SK-N-SH treated with all-trans-retinoic acid at 6 μM for 48 hours (cell line): ENCODE data around the gene WNK2.

ENCODE experiments used
- ATAC-seq: fragments of 200-7000 bp; cut with Tn5 transposase; 3 replicates; pipeline ENCODE4 v1.9.1; 2020; ENCODE audit warnings: mild to moderate bottlenecking, moderate library complexity
- ARNTL ChIP-seq: fragments of 450-650 bp; formaldehyde crosslinking; IDR thresholded peaks from 2 replicates; pipeline ENCODE4 v1.5.0; 2020; ENCODE audit warnings: low read depth, mild to moderate bottlenecking, moderate library complexity, borderline replicate concordance
- BACH2 ChIP-seq: fragments of 250-450 bp; sonication (Bioruptor Pico); IDR thresholded peaks from 2 replicates; pipeline ENCODE4 v1.9.0; 2021; ENCODE audit warnings: mild to moderate bottlenecking, borderline replicate concordance
- CSDC2 ChIP-seq: fragments of 250-450 bp; sonication (Bioruptor Pico); IDR thresholded peaks from 2 replicates; pipeline ENCODE4 v1.5.0; 2020; ENCODE audit warnings: mild to moderate bottlenecking, moderate library complexity
- ESRRG ChIP-seq: fragments of 250-450 bp; sonication (Bioruptor Pico); IDR thresholded peaks from 2 replicates; pipeline ENCODE4 v1.6.1; 2021; ENCODE audit warnings: mild to moderate bottlenecking
- GLIS3 ChIP-seq: fragments of 250-450 bp; sonication (Bioruptor Pico); IDR thresholded peaks from 2 replicates; pipeline ENCODE4 v1.5.0; 2020; ENCODE audit warnings: mild to moderate bottlenecking, moderate library complexity
- ISL1 ChIP-seq: fragments of 250-450 bp; sonication (Bioruptor Pico); IDR thresholded peaks from 2 replicates; pipeline ENCODE4 v2.1.2; 2022; ENCODE audit warnings: mild to moderate bottlenecking, moderate library complexity
- OSR1 ChIP-seq: fragments of 250-450 bp; sonication (Bioruptor Pico); IDR thresholded peaks from 2 replicates; pipeline ENCODE4 v1.8.0; 2022; ENCODE audit warnings: moderate library complexity, mild to moderate bottlenecking, inconsistent platforms
- PPARA ChIP-seq: fragments of 250-450 bp; sonication (Bioruptor Pico); IDR thresholded peaks from 2 replicates; pipeline ENCODE4 v1.5.0; 2020; ENCODE audit warnings: mild to moderate bottlenecking, borderline replicate concordance
- RARB ChIP-seq: fragments of 250-450 bp; sonication (Bioruptor Pico); IDR thresholded peaks from 2 replicates; pipeline ENCODE4 v1.8.0; 2021; ENCODE audit warnings: mild to moderate bottlenecking, moderate library complexity
- SNAI2 ChIP-seq: fragments of 250-450 bp; sonication (Bioruptor Pico); IDR thresholded peaks from 2 replicates; pipeline ENCODE4 v1.5.0; 2020; ENCODE audit warnings: mild to moderate bottlenecking, moderate library complexity
- TOX ChIP-seq: fragments of 250-450 bp; sonication (Bioruptor Pico); IDR thresholded peaks from 2 replicates; pipeline ENCODE4 v1.8.0; 2021; ENCODE audit warnings: mild to moderate bottlenecking, moderate library complexity, borderline replicate concordance
- ZC3H10 ChIP-seq: fragments of 250-450 bp; sonication (Bioruptor Pico); IDR thresholded peaks from 2 replicates; pipeline ENCODE4 v1.5.1; 2021; ENCODE audit warnings: mild to moderate bottlenecking, moderate library complexity
- ZFP3 ChIP-seq: fragments of 250-450 bp; sonication (Bioruptor Pico); IDR thresholded peaks from 2 replicates; pipeline ENCODE4 v1.5.0; 2020; ENCODE audit warnings: mild to moderate bottlenecking, moderate library complexity
- ZFP30 ChIP-seq: fragments of 450-650 bp; formaldehyde crosslinking; IDR thresholded peaks from 2 replicates; pipeline ENCODE4 v1.5.0; 2022; ENCODE audit warnings: mild to moderate bottlenecking, moderate library complexity
- ZNF565 ChIP-seq: fragments of 450-650 bp; formaldehyde crosslinking; conservative IDR thresholded peaks from 2 replicates; pipeline ENCODE4 v1.5.0; 2020; ENCODE audit warnings: low read depth, mild to moderate bottlenecking, moderate library complexity
- ZNF70 ChIP-seq: fragments of 450-650 bp; formaldehyde crosslinking; IDR thresholded peaks from 2 replicates; pipeline ENCODE4 v1.5.0; 2020; ENCODE audit warnings: mild to moderate bottlenecking, moderate library complexity
- ZNF8 ChIP-seq: fragments of 450-650 bp; formaldehyde crosslinking; IDR thresholded peaks from 2 replicates; pipeline ENCODE4 v1.5.0; 2020; ENCODE audit warnings: mild to moderate bottlenecking, moderate library complexity
- TF ChIP-seq, protein P1 (sequence below): fragments of 250-450 bp; sonication (Bioruptor Pico); IDR thresholded peaks from 2 replicates; pipeline ENCODE4 v1.8.0; 2021; ENCODE audit warnings: low read depth, mild to moderate bottlenecking, moderate library complexity, borderline replicate concordance
- TF ChIP-seq, protein P2 (sequence below): fragments of 250-450 bp; sonication (Bioruptor Pico); IDR thresholded peaks from 2 replicates; pipeline ENCODE4 v1.5.1; 2020; ENCODE audit warnings: low read depth, mild to moderate bottlenecking, moderate library complexity
- TF ChIP-seq, protein P3 (sequence below): fragments of 250-450 bp; sonication (Bioruptor Pico); IDR thresholded peaks from 2 replicates; pipeline ENCODE4 v1.5.0; 2020; ENCODE audit warnings: mild to moderate bottlenecking, moderate library complexity
- TF ChIP-seq, protein P4 (sequence below): fragments of 250-450 bp; sonication (Bioruptor Pico); IDR thresholded peaks from 2 replicates; pipeline ENCODE4 v1.8.0; 2020; ENCODE audit warnings: mild to moderate bottlenecking, moderate library complexity, borderline replicate concordance

WNK2 gene

DNA sequence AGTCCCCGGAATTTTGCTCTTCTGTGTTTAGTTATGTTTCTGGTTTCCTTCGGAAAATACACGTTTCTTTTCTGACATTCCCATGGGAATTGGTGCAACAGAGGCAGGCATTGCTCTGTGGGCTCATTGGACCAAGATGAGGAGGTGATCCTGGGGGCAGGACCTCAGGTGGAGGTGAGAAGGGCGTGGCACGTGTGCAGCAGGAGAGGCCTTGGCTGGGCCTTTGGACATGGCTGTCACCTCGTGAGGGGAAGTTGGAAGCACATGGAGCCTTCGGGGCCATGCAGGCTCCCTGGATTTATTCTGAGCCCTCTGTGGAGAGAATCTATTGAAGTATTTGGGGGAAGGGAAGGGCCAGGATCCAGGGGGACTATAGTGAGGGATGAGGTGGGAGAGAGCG lies 44.5 kb downstream of the WNK2 start:
- TF ChIP-seq SNAI2 (CRISPR knock-in tag) (no peak), OSR1 (no peak), ZNF70 (CRISPR knock-in tag) (no peak), GLIS3 (CRISPR knock-in tag) (no peak), PPARA (CRISPR knock-in tag) (no peak), TOX (no peak)
- TF ChIP-seq, protein P1, sequence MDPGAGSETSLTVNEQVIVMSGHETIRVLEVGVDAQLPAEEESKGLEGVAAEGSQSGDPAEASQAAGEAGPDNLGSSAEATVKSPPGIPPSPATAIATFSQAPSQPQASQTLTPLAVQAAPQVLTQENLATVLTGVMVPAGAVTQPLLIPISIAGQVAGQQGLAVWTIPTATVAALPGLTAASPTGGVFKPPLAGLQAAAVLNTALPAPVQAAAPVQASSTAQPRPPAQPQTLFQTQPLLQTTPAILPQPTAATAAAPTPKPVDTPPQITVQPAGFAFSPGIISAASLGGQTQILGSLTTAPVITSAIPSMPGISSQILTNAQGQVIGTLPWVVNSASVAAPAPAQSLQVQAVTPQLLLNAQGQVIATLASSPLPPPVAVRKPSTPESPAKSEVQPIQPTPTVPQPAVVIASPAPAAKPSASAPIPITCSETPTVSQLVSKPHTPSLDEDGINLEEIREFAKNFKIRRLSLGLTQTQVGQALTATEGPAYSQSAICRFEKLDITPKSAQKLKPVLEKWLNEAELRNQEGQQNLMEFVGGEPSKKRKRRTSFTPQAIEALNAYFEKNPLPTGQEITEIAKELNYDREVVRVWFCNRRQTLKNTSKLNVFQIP (CRISPR knock-in tag): no peak
- ATAC-seq: no peak

DNA sequence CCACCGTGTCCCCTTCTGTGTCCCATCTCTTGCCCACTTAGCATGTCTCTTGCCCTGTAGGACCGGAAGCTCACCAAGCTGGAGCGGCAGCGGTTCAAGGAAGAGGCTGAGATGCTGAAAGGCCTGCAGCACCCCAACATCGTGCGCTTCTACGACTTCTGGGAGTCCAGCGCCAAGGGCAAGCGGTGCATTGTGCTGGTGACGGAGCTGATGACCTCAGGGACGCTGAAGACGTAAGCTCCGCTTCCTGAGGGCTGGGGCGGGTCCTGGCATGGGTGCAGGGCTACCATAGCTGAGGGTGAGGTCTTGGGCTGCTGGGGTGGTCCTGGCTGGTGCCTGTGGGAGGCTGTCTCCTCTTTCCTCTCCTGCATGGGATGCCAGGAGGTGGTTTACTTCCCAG lies 45.7 kb downstream of the WNK2 start:
- ATAC-seq: no peak
- TF ChIP-seq ZFP3 (CRISPR knock-in tag): no peak
- no peak for TF ChIP-seq ARNTL (CRISPR knock-in tag)
- TF ChIP-seq ISL1 (CRISPR knock-in tag): no peak
- TF ChIP-seq GLIS3 (CRISPR knock-in tag): no peak
- TF ChIP-seq, protein P2, sequence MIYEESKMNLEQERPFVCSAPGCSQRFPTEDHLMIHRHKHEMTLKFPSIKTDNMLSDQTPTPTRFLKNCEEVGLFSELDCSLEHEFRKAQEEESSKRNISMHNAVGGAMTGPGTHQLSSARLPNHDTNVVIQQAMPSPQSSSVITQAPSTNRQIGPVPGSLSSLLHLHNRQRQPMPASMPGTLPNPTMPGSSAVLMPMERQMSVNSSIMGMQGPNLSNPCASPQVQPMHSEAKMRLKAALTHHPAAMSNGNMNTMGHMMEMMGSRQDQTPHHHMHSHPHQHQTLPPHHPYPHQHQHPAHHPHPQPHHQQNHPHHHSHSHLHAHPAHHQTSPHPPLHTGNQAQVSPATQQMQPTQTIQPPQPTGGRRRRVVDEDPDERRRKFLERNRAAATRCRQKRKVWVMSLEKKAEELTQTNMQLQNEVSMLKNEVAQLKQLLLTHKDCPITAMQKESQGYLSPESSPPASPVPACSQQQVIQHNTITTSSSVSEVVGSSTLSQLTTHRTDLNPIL (CRISPR knock-in tag): no peak
- TF ChIP-seq, protein P3, sequence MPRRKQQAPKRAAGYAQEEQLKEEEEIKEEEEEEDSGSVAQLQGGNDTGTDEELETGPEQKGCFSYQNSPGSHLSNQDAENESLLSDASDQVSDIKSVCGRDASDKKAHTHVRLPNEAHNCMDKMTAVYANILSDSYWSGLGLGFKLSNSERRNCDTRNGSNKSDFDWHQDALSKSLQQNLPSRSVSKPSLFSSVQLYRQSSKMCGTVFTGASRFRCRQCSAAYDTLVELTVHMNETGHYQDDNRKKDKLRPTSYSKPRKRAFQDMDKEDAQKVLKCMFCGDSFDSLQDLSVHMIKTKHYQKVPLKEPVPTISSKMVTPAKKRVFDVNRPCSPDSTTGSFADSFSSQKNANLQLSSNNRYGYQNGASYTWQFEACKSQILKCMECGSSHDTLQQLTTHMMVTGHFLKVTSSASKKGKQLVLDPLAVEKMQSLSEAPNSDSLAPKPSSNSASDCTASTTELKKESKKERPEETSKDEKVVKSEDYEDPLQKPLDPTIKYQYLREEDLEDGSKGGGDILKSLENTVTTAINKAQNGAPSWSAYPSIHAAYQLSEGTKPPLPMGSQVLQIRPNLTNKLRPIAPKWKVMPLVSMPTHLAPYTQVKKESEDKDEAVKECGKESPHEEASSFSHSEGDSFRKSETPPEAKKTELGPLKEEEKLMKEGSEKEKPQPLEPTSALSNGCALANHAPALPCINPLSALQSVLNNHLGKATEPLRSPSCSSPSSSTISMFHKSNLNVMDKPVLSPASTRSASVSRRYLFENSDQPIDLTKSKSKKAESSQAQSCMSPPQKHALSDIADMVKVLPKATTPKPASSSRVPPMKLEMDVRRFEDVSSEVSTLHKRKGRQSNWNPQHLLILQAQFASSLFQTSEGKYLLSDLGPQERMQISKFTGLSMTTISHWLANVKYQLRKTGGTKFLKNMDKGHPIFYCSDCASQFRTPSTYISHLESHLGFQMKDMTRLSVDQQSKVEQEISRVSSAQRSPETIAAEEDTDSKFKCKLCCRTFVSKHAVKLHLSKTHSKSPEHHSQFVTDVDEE (CRISPR knock-in tag): no peak
- no peak for TF ChIP-seq ZFP30
- no peak for TF ChIP-seq BACH2 (CRISPR knock-in tag)
- no peak for TF ChIP-seq ZC3H10 (CRISPR knock-in tag)
- no peak for TF ChIP-seq TOX
- TF ChIP-seq PPARA (CRISPR knock-in tag): no peak
- no peak for TF ChIP-seq SNAI2 (CRISPR knock-in tag)
- no peak for TF ChIP-seq ZNF70 (CRISPR knock-in tag)
- TF ChIP-seq, protein P4, sequence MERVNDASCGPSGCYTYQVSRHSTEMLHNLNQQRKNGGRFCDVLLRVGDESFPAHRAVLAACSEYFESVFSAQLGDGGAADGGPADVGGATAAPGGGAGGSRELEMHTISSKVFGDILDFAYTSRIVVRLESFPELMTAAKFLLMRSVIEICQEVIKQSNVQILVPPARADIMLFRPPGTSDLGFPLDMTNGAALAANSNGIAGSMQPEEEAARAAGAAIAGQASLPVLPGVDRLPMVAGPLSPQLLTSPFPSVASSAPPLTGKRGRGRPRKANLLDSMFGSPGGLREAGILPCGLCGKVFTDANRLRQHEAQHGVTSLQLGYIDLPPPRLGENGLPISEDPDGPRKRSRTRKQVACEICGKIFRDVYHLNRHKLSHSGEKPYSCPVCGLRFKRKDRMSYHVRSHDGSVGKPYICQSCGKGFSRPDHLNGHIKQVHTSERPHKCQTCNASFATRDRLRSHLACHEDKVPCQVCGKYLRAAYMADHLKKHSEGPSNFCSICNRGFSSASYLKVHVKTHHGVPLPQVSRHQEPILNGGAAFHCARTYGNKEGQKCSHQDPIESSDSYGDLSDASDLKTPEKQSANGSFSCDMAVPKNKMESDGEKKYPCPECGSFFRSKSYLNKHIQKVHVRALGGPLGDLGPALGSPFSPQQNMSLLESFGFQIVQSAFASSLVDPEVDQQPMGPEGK (CRISPR knock-in tag): no peak
- TF ChIP-seq RARB (CRISPR knock-in tag): no peak
- no peak for TF ChIP-seq CSDC2 (CRISPR knock-in tag)
- no peak for TF ChIP-seq ZNF565
- TF ChIP-seq ZNF8 (CRISPR knock-in tag): no peak
- TF ChIP-seq, all 23 proteins: peak for 0

DNA sequence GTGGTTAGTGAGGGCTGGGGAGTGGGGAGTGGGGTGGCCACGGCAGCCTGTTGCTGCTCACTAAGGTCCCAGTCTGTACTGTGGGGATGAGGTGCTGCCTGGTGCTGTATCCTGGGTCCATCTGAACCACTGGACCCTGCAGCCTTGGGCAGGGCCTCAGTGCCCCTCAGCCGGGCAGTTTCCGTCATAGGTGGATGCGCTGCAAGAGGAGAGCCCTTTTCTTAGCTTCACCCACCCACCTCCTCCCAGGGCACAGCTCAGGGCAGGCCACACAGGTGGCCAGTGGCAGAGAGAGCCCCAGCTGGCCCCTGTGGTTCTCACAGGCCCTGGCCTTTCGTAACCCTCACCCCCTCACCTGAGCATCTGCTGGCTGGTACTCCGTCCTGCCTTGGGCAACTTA lies 46.2 kb downstream of the WNK2 start:
- TF ChIP-seq, protein P4 (CRISPR knock-in tag): no peak

DNA sequence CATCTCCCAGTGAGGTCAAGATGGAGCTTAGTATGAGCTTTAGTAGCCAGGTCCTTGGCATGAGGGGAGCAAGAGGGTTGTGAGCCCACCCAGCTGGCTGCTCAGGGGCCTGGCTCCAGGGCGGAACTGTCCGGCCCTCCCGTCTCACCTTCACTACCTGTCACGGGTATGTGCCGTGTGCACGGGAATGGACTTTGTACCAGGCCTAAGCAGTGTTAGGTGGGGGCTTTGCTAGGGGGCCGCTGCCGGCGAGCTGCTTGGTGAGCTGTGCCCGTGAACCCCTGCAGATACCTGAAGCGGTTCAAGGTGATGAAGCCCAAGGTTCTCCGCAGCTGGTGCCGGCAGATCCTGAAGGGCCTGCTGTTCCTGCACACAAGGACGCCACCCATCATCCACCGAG lies 46.7 kb downstream of the WNK2 start:
- no peak for ATAC-seq
- TF ChIP-seq SNAI2 (CRISPR knock-in tag) (no peak), TOX (no peak), ZFP30 (no peak), ZNF565 (no peak), ZC3H10 (CRISPR knock-in tag) (no peak), ARNTL (CRISPR knock-in tag) (no peak), ESRRG (no peak)

More for the DNA sequence above, 46.2 kb downstream of the WNK2 start:
- no peak for ATAC-seq
